K562 (cell line): ENCODE measurements around the gene LRRC51. TPM values are rescaled to one million over a fixed set of nuclear protein-coding genes. Genes with fewer than 3 reads are reported as not detected.

ENCODE experiments used
- LARP7 ChIP-seq: fragments of 450-650 bp; IDR thresholded peaks from 2 replicates; pipeline ENCODE4 v1.6.1; 2016
- NR1H2 ChIP-seq: sonication (generic); formaldehyde crosslinking; IDR thresholded peaks from 2 replicates; pipeline ENCODE4 v1.4.0; 2020; ENCODE audit warnings: mild to moderate bottlenecking, missing genetic modification reagents
- ZBTB1 ChIP-seq: sonication (generic); formaldehyde crosslinking; IDR thresholded peaks from 2 replicates; pipeline ENCODE4 v1.8.1; 2023; ENCODE audit warnings: missing genetic modification reagents, low read depth, mild to moderate bottlenecking, borderline replicate concordance
- ZBTB11 ChIP-seq, 3 experiments: fragments of 200-800 bp in 1 of 3; fragments of 250-450 bp in 1 of 3; fragments of 450-650 bp in 1 of 3; sonication (Bioruptor Pico) in 1 of 3; sonication (Bioruptor generic) in 1 of 3; formaldehyde crosslinking in 1 of 3; IDR thresholded peaks; 2 replicates each; pipeline versions ENCODE4 v1.6.1 to v1.8.0; 2016 to 2022; ENCODE audit warnings: mild to moderate bottlenecking in 2 of 3, missing genetic modification characterization in 2 of 3, missing compliant biosample characterization in 1 of 3, moderate library complexity in 1 of 3
- ZBTB33 ChIP-seq: sonication (generic); formaldehyde crosslinking; IDR thresholded peaks from 2 replicates; pipeline ENCODE4 v1.8.1; 2023; ENCODE audit warnings: mild to moderate bottlenecking, missing genetic modification reagents
- ZBTB40 ChIP-seq, 2 experiments: fragments of 450-650 bp in 1 of 2; sonication (generic) in 1 of 2; formaldehyde crosslinking in 1 of 2; IDR thresholded peaks; 2 replicates each; pipeline versions ENCODE4 v1.7.1 to v1.9.0; 2016 to 2022; ENCODE audit warnings: inconsistent platforms in 1 of 2, mild to moderate bottlenecking in 1 of 2, missing genetic modification reagents in 1 of 2
- polyA plus RNA-seq, 8 experiments: library from polyadenylated mRNA; depleted of rRNA in 4 of 8; stranded (reverse) in 5 of 8; unstranded in 3 of 8; fragments of >200 nt; fragmentation: Nextera tagmentation in 2 of 8; fragmentation: Illumina TruSeq in 1 of 8; extraction: Ambion mirVana in 2 of 8; extraction: Trizol in 1 of 8; gene quantifications; 2 replicates each; pipeline versions ENCODE4 v1.2.1 to v1.2.3, GENCODE V29; 2011 to 2014; ENCODE audit warnings: inconsistent platforms in 1 of 8, missing spikeins in 1 of 8
- total RNA-seq, 7 experiments: library from RNA; depleted of rRNA in 6 of 7; stranded (reverse); fragments of >200 nt in 6 of 7; fragmentation: Illumina TruSeq in 2 of 7; extraction: Trizol in 2 of 7; gene quantifications; 2 replicates each; pipeline versions ENCODE4 v1.2.1 to v1.2.3, GENCODE V29; 2011 to 2021; ENCODE audit warnings: low replicate concordance in 1 of 7
- TF ChIP-seq, protein P1 (sequence below), 3 experiments: fragments of 200-800 bp in 1 of 3; sonication (Bioruptor generic) in 1 of 3; sonication (generic) in 1 of 3; formaldehyde crosslinking in 1 of 3; IDR thresholded peaks; 2 replicates each; pipeline versions ENCODE4 v1.6.1 to v1.8.0; 2016 to 2022; ENCODE audit warnings: mild to moderate bottlenecking in 2 of 3, missing compliant biosample characterization in 2 of 3, missing genetic modification characterization in 2 of 3, missing genetic modification reagents in 1 of 3

LRRC51 gene
- total and polyA plus RNA-seq, 9 of the 15 experiments (the other 6 are each of a cell fraction or from before 2014, with no cell fraction given) = 4.7 to 10.6 (median 5.6) TPM

GRCh38 chr11:72080326-72081183 lies at the start of gene LRRC51, which contains the start of gene NUMA1 (continued):
- TF ChIP-seq, protein P1, sequence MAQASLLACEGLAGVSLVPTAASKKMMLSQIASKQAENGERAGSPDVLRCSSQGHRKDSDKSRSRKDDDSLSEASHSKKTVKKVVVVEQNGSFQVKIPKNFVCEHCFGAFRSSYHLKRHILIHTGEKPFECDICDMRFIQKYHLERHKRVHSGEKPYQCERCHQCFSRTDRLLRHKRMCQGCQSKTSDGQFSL (CRISPR knock-in tag; IDR thresholded peaks at IDR 0.05) = peak; percentile 84; the same call in 1 of the 2 replicates
- TF ChIP-seq, protein P1 (tag; IDR thresholded peaks at IDR 0.05) = no peak
- TF ChIP-seq ZBTB11 (CRISPR knock-in tag; IDR thresholded peaks at IDR 0.05) (peak in 2 of 3 experiments; percentile 16 to 96; a peak in 2 of 6 replicates), ZBTB40 (IDR thresholded peaks at IDR 0.05) (peak; percentile 92), ZBTB40 (CRISPR knock-in tag; IDR thresholded peaks at IDR 0.05) (no peak), NR1H2 (CRISPR knock-in tag) (no peak), LARP7 (no peak), ZBTB33 (CRISPR knock-in tag) (no peak), ZBTB1 (no peak)
